Trophoblast cell (in vitro differentiated cells and primary cell): ENCODE results near the gene FAM53A.

Experiments
- DNase-seq, 2 donors: peaks; one replicate each; pipeline ENCODE4 v3.0.0-alpha.2; 2016
- H2AFZ ChIP-seq: 2 replicates; pipeline ENCODE4 v1.6.1; 2013; ENCODE audit warnings: low read length, moderate library complexity, mild to moderate bottlenecking; ENCODE audit not compliant: insufficient read depth, poor library complexity
- H2AK5ac ChIP-seq: 2 replicates; pipeline ENCODE4 v1.6.1; 2013; ENCODE audit warnings: mild to moderate bottlenecking, low read length
- H2BK120ac ChIP-seq: 2 replicates; pipeline ENCODE4 v1.6.1; 2013; ENCODE audit warnings: low read length, mild to moderate bottlenecking, moderate library complexity; ENCODE audit not compliant: insufficient read depth, poor library complexity
- H2BK12ac ChIP-seq: 2 replicates; pipeline ENCODE4 v1.6.1; 2013; ENCODE audit warnings: mild to moderate bottlenecking, low read length, moderate library complexity
- H2BK5ac ChIP-seq: 2 replicates; pipeline ENCODE4 v1.6.1; 2013; ENCODE audit warnings: low read length, low read depth, moderate library complexity, mild to moderate bottlenecking; ENCODE audit not compliant: poor library complexity
- H3K14ac ChIP-seq: 2 replicates; pipeline ENCODE4 v1.6.1; 2013; ENCODE audit warnings: mild to moderate bottlenecking, low read length
- H3K18ac ChIP-seq: 2 replicates; pipeline ENCODE4 v1.6.1; 2013; ENCODE audit warnings: mild to moderate bottlenecking, low read length
- H3K23ac ChIP-seq: 2 replicates; pipeline ENCODE4 v1.6.1; 2013; ENCODE audit warnings: low read length
- H3K27ac ChIP-seq: 2 replicates; pipeline ENCODE4 v1.5.1; 2013; ENCODE audit warnings: low read depth, mild to moderate bottlenecking, inconsistent platforms, low read length, moderate library complexity
- H3K27me3 ChIP-seq: 2 replicates; pipeline ENCODE4 v1.6.1; 2013; ENCODE audit warnings: inconsistent platforms, mild to moderate bottlenecking, low read length, moderate library complexity; ENCODE audit not compliant: insufficient read depth
- H3K36me3 ChIP-seq, 2 experiments: 1 replicate in 1 of 2; 2 replicates in 1 of 2; pipeline ENCODE4 v1.6.1; 2013; ENCODE audit warnings: low read length in 2 of 2, mild to moderate bottlenecking in 2 of 2, moderate library complexity in 1 of 2; ENCODE audit not compliant: insufficient read depth in 2 of 2, control insufficient read depth in 1 of 2
- H3K4ac ChIP-seq: 2 replicates; pipeline ENCODE4 v1.6.1; 2013; ENCODE audit warnings: low read depth, mild to moderate bottlenecking, low read length, moderate library complexity
- H3K4me1 ChIP-seq, 2 experiments: 1 replicate in 1 of 2; 2 replicates in 1 of 2; pipeline ENCODE4 v1.6.1; 2013; ENCODE audit warnings: low read length in 2 of 2, mild to moderate bottlenecking in 2 of 2, moderate library complexity in 1 of 2; ENCODE audit not compliant: insufficient read depth in 2 of 2, control insufficient read depth in 1 of 2
- H3K4me2 ChIP-seq: 2 replicates; pipeline ENCODE4 v1.6.1; 2013; ENCODE audit warnings: inconsistent platforms, mild to moderate bottlenecking, low read length, moderate library complexity
- H3K4me3 ChIP-seq: 2 replicates; pipeline ENCODE4 v1.5.1; 2013; ENCODE audit warnings: mild to moderate bottlenecking, low read depth, low read length, inconsistent platforms
- H3K79me1 ChIP-seq: one replicate; pipeline ENCODE4 v1.6.1; 2013; ENCODE audit warnings: low read length
- H3K79me2 ChIP-seq: 2 replicates; pipeline ENCODE4 v1.6.1; 2013; ENCODE audit warnings: low read length, mild to moderate bottlenecking; ENCODE audit not compliant: control insufficient read depth, insufficient read depth, poor library complexity
- H3K9ac ChIP-seq: 2 replicates; pipeline ENCODE4 v1.6.1; 2013; ENCODE audit warnings: mild to moderate bottlenecking, low read length
- H3K9me3 ChIP-seq: 2 replicates; pipeline ENCODE4 v1.6.1; 2013; ENCODE audit warnings: low read depth, mild to moderate bottlenecking, control low read depth, inconsistent platforms, low read length; ENCODE audit not compliant: insufficient read depth
- H4K12ac ChIP-seq: 2 replicates; pipeline ENCODE4 v1.6.1; 2013; ENCODE audit warnings: low read depth, mild to moderate bottlenecking, low read length, moderate library complexity
- H4K8ac ChIP-seq: 2 replicates; pipeline ENCODE4 v1.6.1; 2013; ENCODE audit warnings: low read depth, mild to moderate bottlenecking, low read length, moderate library complexity
- H4K91ac ChIP-seq: one replicate; pipeline ENCODE4 v1.6.1; 2013; ENCODE audit warnings: low read depth, mild to moderate bottlenecking, low read length, moderate library complexity
- WGBS: extraction: QIAGEN DNeasy Blood & Tissue Kit; methylation state at CpG from one replicate; pipeline ENCODE4 v1.1.7; 2013; ENCODE audit warnings: missing lambda C conversion rate; ENCODE audit not compliant: insufficient read length, insufficient coverage; ENCODE audit errors: extremely low coverage; 5-methylcytosine and 5-hydroxymethylcytosine counted together

The FAM53A gene

GRCh38 chr4:1600211-1600780, 83.8 kb downstream of the FAM53A start:
- Histone ChIP-seq H3K18ac (no peak overlapping the region), H3K9me3 (peaks cover 6% of the 10 kb centered on the region), H4K91ac (no peak overlapping the region), H4K12ac (no peak overlapping the region), H2BK5ac (no peak overlapping the region), H3K79me1 (no peaks in the 10 kb centered on the region), H2AFZ (no peak overlapping the region), H3K27ac (no peak overlapping the region), H3K27me3 (no peaks in the 10 kb centered on the region), H3K14ac (no peak overlapping the region), H3K79me2 (no peaks in the 10 kb centered on the region), H3K4me2 (no peak overlapping the region), H3K36me3 (no peaks in the 10 kb centered on the region), H3K23ac (no peak overlapping the region), H2BK12ac (no peak overlapping the region), H3K4me3 (no peak overlapping the region), H3K4ac (no peak overlapping the region), H2AK5ac (no peak overlapping the region), H4K8ac (no peak overlapping the region), H2BK120ac (no peak overlapping the region), H3K9ac (no peak overlapping the region), H3K4me1 (no peaks in the 10 kb centered on the region)
- no CpG with 5 or more reads among the region's 15 CpGs for WGBS
- no peak for DNase-seq

- no peak overlapping the region for H3K4me3 ChIP-seq
- no peak overlapping the region for H4K8ac ChIP-seq
- no peak overlapping the region for H2AFZ ChIP-seq
- DNase-seq: no peak
- H3K23ac ChIP-seq: no peak overlapping the region
- H4K91ac ChIP-seq: no peak overlapping the region
- no peak overlapping the region for H3K18ac ChIP-seq
- H2BK5ac ChIP-seq: no peak overlapping the region
- H4K12ac ChIP-seq: no peak overlapping the region
- H3K36me3 ChIP-seq: no peaks in the 10 kb centered on the region
- H3K14ac ChIP-seq: no peak overlapping the region
- no peaks in the 10 kb centered on the region for H3K79me2 ChIP-seq
- no peak overlapping the region for H2BK120ac ChIP-seq
- H3K9ac ChIP-seq: no peak overlapping the region
- H3K9me3 ChIP-seq: peaks cover 3% of the 10 kb centered on the region
- no CpG with 5 or more reads among the region's 21 CpGs for WGBS
- no peak overlapping the region for H2BK12ac ChIP-seq
- H3K4me2 ChIP-seq: no peak overlapping the region
- H3K4me1 ChIP-seq: no peaks in the 10 kb centered on the region
- no peaks in the 10 kb centered on the region for H3K27me3 ChIP-seq
- H3K27ac ChIP-seq: no peak overlapping the region
- no peaks in the 10 kb centered on the region for H3K79me1 ChIP-seq
- H2AK5ac ChIP-seq: no peak overlapping the region
- no peak overlapping the region for H3K4ac ChIP-seq
Measured at GRCh38 chr4:1599491-1600210, 84.5 kb downstream of the FAM53A start.

GRCh38 chr4:1599026-1599481, 85.1 kb downstream of the FAM53A start:
- no peaks in the 10 kb centered on the region for H3K4me1 ChIP-seq
- H3K4me2 ChIP-seq: no peak overlapping the region
- H4K91ac ChIP-seq: no peak overlapping the region
- H3K36me3 ChIP-seq: no peaks in the 10 kb centered on the region
- no CpG with 5 or more reads among the region's 30 CpGs for WGBS
- no peak overlapping the region for H2BK120ac ChIP-seq
- H3K18ac ChIP-seq: no peak overlapping the region
- no peak for DNase-seq
- H4K12ac ChIP-seq: no peak overlapping the region
- H3K14ac ChIP-seq: no peak overlapping the region
- no peaks in the 10 kb centered on the region for H3K27me3 ChIP-seq
- no peak overlapping the region for H3K9ac ChIP-seq
- H3K4ac ChIP-seq: no peak overlapping the region
- no peaks in the 10 kb centered on the region for H3K79me2 ChIP-seq
- no peak overlapping the region for H2AFZ ChIP-seq
- H4K8ac ChIP-seq: no peak overlapping the region
- H2BK5ac ChIP-seq: no peak overlapping the region
- no peak overlapping the region for H3K4me3 ChIP-seq
- peaks cover 3% of the 10 kb centered on the region for H3K9me3 ChIP-seq
- H2BK12ac ChIP-seq: no peak overlapping the region
- no peak overlapping the region for H3K23ac ChIP-seq
- H3K79me1 ChIP-seq: no peaks in the 10 kb centered on the region
- no peak overlapping the region for H2AK5ac ChIP-seq
- no peak overlapping the region for H3K27ac ChIP-seq

GRCh38 chr4:1598206-1599025, 85.7 kb downstream of the FAM53A start:
- H3K14ac ChIP-seq: no peak overlapping the region
- H3K36me3 ChIP-seq: no peaks in the 10 kb centered on the region
- no peak for DNase-seq
- no CpG with 5 or more reads among the region's 42 CpGs for WGBS
- H3K23ac ChIP-seq: no peak overlapping the region
- no peak overlapping the region for H3K9ac ChIP-seq
- H3K79me2 ChIP-seq: no peaks in the 10 kb centered on the region
- H2BK12ac ChIP-seq: no peak overlapping the region
- H3K27ac ChIP-seq: no peak overlapping the region
- peaks cover 3% of the 10 kb centered on the region for H3K9me3 ChIP-seq
- H3K18ac ChIP-seq: no peak overlapping the region
- no peaks in the 10 kb centered on the region for H3K27me3 ChIP-seq
- H3K4me3 ChIP-seq: no peak overlapping the region
- no peak overlapping the region for H2BK120ac ChIP-seq
- H2AK5ac ChIP-seq: no peak overlapping the region
- H3K4me2 ChIP-seq: no peak overlapping the region
- no peak overlapping the region for H4K12ac ChIP-seq
- H3K4ac ChIP-seq: no peak overlapping the region
- no peaks in the 10 kb centered on the region for H3K79me1 ChIP-seq
- no peak overlapping the region for H4K8ac ChIP-seq
- no peak overlapping the region for H2AFZ ChIP-seq
- H3K4me1 ChIP-seq: no peaks in the 10 kb centered on the region
- no peak overlapping the region for H4K91ac ChIP-seq
- H2BK5ac ChIP-seq: no peak overlapping the region
